Neural progenitor cell (in vitro differentiated cells): Measurements from ENCODE around the gene WDR43.

ENCODE experiments used
- EZH2 ChIP-seq: fragments of 200-600 bp; sonication (generic); IDR thresholded peaks from 2 replicates; pipeline ENCODE4 v1.6.1; 2017; ENCODE audit warnings: antibody characterized with exemption, mild to moderate bottlenecking, moderate library complexity
- TF ChIP-seq, protein P1 (sequence below): fragments of 200-600 bp; sonication (generic); IDR thresholded peaks from 2 replicates; pipeline ENCODE4 v1.5.1; 2017; ENCODE audit warnings: antibody characterized with exemption, mild to moderate bottlenecking

DNA sequence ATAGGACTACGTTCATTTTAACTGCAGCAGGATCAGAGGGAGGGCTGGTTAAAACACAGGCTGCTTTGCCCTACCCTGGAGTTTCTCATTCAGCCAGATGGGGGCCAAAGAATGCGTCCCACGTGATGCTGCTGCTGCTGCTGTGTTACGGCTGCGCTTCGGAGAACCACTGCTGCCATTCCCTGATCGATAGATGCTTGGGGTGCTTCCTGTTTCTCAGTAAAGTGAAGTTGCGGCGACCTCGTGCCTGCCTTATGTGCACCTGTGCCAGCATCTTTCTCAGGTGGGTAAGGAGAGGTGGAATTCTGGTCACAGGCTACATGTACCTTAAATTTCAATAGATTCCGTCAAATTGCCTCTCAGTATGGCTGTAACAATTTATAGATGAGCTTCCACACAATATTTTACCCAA lies 62.0 kb downstream of the WDR43 start:
- TF ChIP-seq, protein P1, sequence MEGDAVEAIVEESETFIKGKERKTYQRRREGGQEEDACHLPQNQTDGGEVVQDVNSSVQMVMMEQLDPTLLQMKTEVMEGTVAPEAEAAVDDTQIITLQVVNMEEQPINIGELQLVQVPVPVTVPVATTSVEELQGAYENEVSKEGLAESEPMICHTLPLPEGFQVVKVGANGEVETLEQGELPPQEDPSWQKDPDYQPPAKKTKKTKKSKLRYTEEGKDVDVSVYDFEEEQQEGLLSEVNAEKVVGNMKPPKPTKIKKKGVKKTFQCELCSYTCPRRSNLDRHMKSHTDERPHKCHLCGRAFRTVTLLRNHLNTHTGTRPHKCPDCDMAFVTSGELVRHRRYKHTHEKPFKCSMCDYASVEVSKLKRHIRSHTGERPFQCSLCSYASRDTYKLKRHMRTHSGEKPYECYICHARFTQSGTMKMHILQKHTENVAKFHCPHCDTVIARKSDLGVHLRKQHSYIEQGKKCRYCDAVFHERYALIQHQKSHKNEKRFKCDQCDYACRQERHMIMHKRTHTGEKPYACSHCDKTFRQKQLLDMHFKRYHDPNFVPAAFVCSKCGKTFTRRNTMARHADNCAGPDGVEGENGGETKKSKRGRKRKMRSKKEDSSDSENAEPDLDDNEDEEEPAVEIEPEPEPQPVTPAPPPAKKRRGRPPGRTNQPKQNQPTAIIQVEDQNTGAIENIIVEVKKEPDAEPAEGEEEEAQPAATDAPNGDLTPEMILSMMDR = peak; percentile 50
- TF ChIP-seq EZH2 = no peak
